ENCODE measurements around the gene SIN3A.

Gene SIN3A

GRCh38 chr15:75428152-75428551, 23.3 kb downstream of the SIN3A start:
- H3K27ac ChIP-seq = no peak overlapping the region
- TF ChIP-seq ZFX (IDR thresholded peaks at IDR 0.05; ENCODE audit: borderline replicate concordance) = no peak
- TF ChIP-seq CTCF (IDR thresholded peaks at IDR 0.05) = no peak

- TF ChIP-seq ZFX (IDR thresholded peaks at IDR 0.05; ENCODE audit: borderline replicate concordance) (no peak), CTCF (IDR thresholded peaks at IDR 0.05) (no peak)
- peak overlapping the region; percentile 27 for H3K27ac ChIP-seq
Measured at GRCh38 chr15:75425966-75426500, 25.5 kb downstream of the SIN3A start.

- TF ChIP-seq CTCF (IDR thresholded peaks at IDR 0.05) (no peak), ZFX (IDR thresholded peaks at IDR 0.05; ENCODE audit: borderline replicate concordance) (no peak)
- no peak overlapping the region for H3K27ac ChIP-seq
Measured at GRCh38 chr15:75422554-75422953, 28.9 kb downstream of the SIN3A start.

DNA sequence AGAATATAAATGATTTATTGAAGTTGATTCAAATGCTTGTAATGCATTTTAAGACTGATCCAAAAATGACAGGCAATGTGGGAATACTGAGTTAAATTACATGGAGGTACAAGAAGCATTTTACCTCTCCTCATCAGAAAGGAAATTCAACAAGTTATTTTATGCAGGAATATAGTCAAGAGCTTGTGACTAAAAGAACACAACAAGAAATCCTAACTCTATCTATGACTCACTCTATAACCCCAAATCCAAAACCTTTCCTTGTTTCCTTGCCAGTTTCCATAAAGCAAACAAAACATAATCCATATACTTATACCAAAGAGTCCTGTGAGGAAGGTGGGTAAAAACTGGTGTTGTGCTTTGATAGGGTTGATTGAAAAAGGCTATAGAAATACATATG, 30.8 kb downstream of the SIN3A start:
- TF ChIP-seq CTCF (IDR thresholded peaks at IDR 0.05) = no peak
- no peak for TF ChIP-seq ZFX (IDR thresholded peaks at IDR 0.05; ENCODE audit: borderline replicate concordance)
- H3K27ac ChIP-seq = no peak overlapping the region

GRCh38 chr15:75416584-75416983, 34.9 kb downstream of the SIN3A start:
- H3K27ac ChIP-seq = no peak overlapping the region
- TF ChIP-seq ZFX (IDR thresholded peaks at IDR 0.05; ENCODE audit: borderline replicate concordance) (no peak), CTCF (IDR thresholded peaks at IDR 0.05) (no peak)

DNA sequence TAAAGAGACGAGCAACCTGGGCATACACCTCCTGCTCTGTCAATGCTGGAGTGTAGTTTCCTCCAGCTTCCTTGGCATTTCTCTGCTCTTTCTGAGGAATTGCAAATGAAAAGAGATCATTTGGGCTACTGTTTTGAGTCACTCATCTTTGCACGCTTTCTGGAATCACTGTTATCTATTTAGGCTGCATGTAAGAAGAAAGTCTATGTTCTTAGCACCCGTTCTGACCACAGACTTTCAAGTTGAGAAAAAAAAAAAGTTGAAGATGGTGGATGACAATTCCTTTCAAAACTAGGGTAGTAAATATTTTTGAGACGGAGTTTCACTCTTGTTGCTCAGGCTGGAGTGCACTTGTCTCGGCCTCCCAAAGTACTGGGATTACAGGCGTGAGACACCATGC, 41.3 kb downstream of the SIN3A start:
- TF ChIP-seq ZFX (IDR thresholded peaks at IDR 0.05; ENCODE audit: borderline replicate concordance) (no peak), CTCF (IDR thresholded peaks at IDR 0.05) (no peak)

GRCh38 chr15:75407083-75407482, 44.4 kb downstream of the SIN3A start:
- no peak for TF ChIP-seq ZFX (IDR thresholded peaks at IDR 0.05; ENCODE audit: borderline replicate concordance)
- no peak for TF ChIP-seq CTCF (IDR thresholded peaks at IDR 0.05)

More for the DNA sequence above, 41.3 kb downstream of the SIN3A start:
- H3K27ac ChIP-seq = no peak overlapping the region

More at GRCh38 chr15:75407083-75407482, 44.4 kb downstream of the SIN3A start:
- no peak overlapping the region for H3K27ac ChIP-seq
